Measurements from ENCODE around the gene PLCH2.
"Not testable (repeated sequence)": the region's sequence is repeated elsewhere in the genome, so short reads cannot be mapped to it uniquely, and the experiment has no call there.

The PLCH2 gene

GRCh38 chr1:2438038-2438437, 38.1 kb upstream of the PLCH2 start:
- Histone ChIP-seq H3K4me3 (IDR thresholded peaks at IDR 0.05; ENCODE audit: insufficient read depth, low read depth, low read length) (no peak overlapping the region), H3K27ac (no peak overlapping the region), H3K4me2 (no peak overlapping the region), H3K27me3 (ENCODE audit: insufficient read depth, low read depth) (peaks cover 78% of the 10 kb centered on the region), H3K4me1 (ENCODE audit: low read depth, poor library complexity, severe bottlenecking) (peaks cover 15% of the 10 kb centered on the region), H3K36me3 (ENCODE audit: insufficient read depth) (no peaks in the 10 kb centered on the region), H2AFZ (ENCODE audit: low read depth) (no peak overlapping the region), H3K9ac (no peak overlapping the region), H3K79me2 (ENCODE audit: insufficient read depth, low read depth) (no peaks in the 10 kb centered on the region), H4K20me1 (ENCODE audit: insufficient read depth) (no peaks in the 10 kb centered on the region)
- no peak for TF ChIP-seq CTCF (conservative IDR thresholded peaks at IDR 0.05; ENCODE audit: low read depth, low read length)

GRCh38 chr1:2438641-2439040, 37.4 kb upstream of the PLCH2 start:
- Histone ChIP-seq H3K27ac (no peak overlapping the region), H3K36me3 (ENCODE audit: insufficient read depth) (no peaks in the 10 kb centered on the region), H3K27me3 (ENCODE audit: insufficient read depth, low read depth) (peaks cover 73% of the 10 kb centered on the region), H4K20me1 (ENCODE audit: insufficient read depth) (no peaks in the 10 kb centered on the region), H2AFZ (ENCODE audit: low read depth) (no peak overlapping the region), H3K79me2 (ENCODE audit: insufficient read depth, low read depth) (no peaks in the 10 kb centered on the region), H3K4me1 (ENCODE audit: low read depth, poor library complexity, severe bottlenecking) (peaks cover 15% of the 10 kb centered on the region), H3K4me2 (no peak overlapping the region), H3K4me3 (IDR thresholded peaks at IDR 0.05; ENCODE audit: insufficient read depth, low read depth, low read length) (no peak overlapping the region), H3K9ac (no peak overlapping the region)
- TF ChIP-seq CTCF (conservative IDR thresholded peaks at IDR 0.05; ENCODE audit: low read depth, low read length), result no peak

- H4K20me1 ChIP-seq (ENCODE audit: insufficient read depth), result no peaks in the 10 kb centered on the region
- no peak overlapping the region for H3K9ac ChIP-seq
- H3K4me2 ChIP-seq, result peak overlapping the region; percentile 54; the same call in 1 of the 2 replicates
- no peak overlapping the region for H3K27ac ChIP-seq
- H3K79me2 ChIP-seq (ENCODE audit: insufficient read depth, low read depth), result no peaks in the 10 kb centered on the region
- H2AFZ ChIP-seq (ENCODE audit: low read depth), result 0 out of 2 replicates have a peak overlapping the region, but pooled peaks have one; percentile 22
- peaks cover 71% of the 10 kb centered on the region for H3K27me3 ChIP-seq (ENCODE audit: insufficient read depth, low read depth)
- TF ChIP-seq CTCF (conservative IDR thresholded peaks at IDR 0.05; ENCODE audit: low read depth, low read length), result no peak
- H3K36me3 ChIP-seq (ENCODE audit: insufficient read depth), result no peaks in the 10 kb centered on the region
- peaks cover 15% of the 10 kb centered on the region for H3K4me1 ChIP-seq (ENCODE audit: low read depth, poor library complexity, severe bottlenecking)
- H3K4me3 ChIP-seq (IDR thresholded peaks at IDR 0.05; ENCODE audit: insufficient read depth, low read depth, low read length), result no peak overlapping the region
Measured at GRCh38 chr1:2439369-2439768, 36.7 kb upstream of the PLCH2 start.

- not testable (repeated sequence) for H3K79me2 ChIP-seq (ENCODE audit: insufficient read depth, low read depth); H3K4me2 ChIP-seq; H2AFZ ChIP-seq (ENCODE audit: low read depth); H3K9ac ChIP-seq; H4K20me1 ChIP-seq (ENCODE audit: insufficient read depth); H3K27ac ChIP-seq; H3K4me3 ChIP-seq (IDR thresholded peaks at IDR 0.05; ENCODE audit: insufficient read depth, low read depth, low read length); H3K36me3 ChIP-seq (ENCODE audit: insufficient read depth)
- Histone ChIP-seq H3K27me3 (ENCODE audit: insufficient read depth, low read depth) (peaks cover 71% of the 10 kb centered on the region), H3K4me1 (ENCODE audit: low read depth, poor library complexity, severe bottlenecking) (peaks cover 15% of the 10 kb centered on the region)
Measured at GRCh38 chr1:2440346-2440745, 35.7 kb upstream of the PLCH2 start.

DNA sequence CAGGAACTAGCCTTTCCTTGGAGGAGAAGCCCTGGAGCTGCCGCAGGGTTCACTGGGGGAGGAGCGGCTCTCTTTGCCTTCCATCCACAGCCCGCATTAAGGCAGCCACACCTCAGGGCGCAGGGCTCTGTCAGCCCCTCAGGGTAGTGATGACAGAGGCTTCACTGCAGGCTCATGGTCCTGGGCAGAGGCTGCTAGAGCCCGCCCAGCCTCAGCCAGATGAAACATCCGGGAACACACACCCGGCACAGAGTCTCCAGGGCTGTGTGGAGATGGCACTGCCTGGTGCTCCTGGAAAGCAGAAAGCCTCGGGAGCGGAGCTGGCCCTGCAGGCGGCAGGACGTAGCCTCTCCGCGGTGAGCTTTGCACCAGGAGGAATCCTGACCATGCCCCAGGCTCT, 34.3 kb upstream of the PLCH2 start:
- Histone ChIP-seq H3K27ac (no peak overlapping the region), H3K9ac (no peak overlapping the region), H3K4me1 (ENCODE audit: low read depth, poor library complexity, severe bottlenecking) (peaks cover 15% of the 10 kb centered on the region), H3K36me3 (ENCODE audit: insufficient read depth) (no peaks in the 10 kb centered on the region), H3K4me2 (no peak overlapping the region), H3K4me3 (IDR thresholded peaks at IDR 0.05; ENCODE audit: insufficient read depth, low read depth, low read length) (no peak overlapping the region), H2AFZ (ENCODE audit: low read depth) (no peak overlapping the region), H3K27me3 (ENCODE audit: insufficient read depth, low read depth) (peaks cover 81% of the 10 kb centered on the region), H3K79me2 (ENCODE audit: insufficient read depth, low read depth) (no peaks in the 10 kb centered on the region), H4K20me1 (ENCODE audit: insufficient read depth) (no peaks in the 10 kb centered on the region)
- TF ChIP-seq CTCF (conservative IDR thresholded peaks at IDR 0.05; ENCODE audit: low read depth, low read length), result no peak

Measured in KMS-11 (cell line).